ENCODE results near the gene MCOLN3.
"Not testable (repeated sequence)": the region's sequence is repeated elsewhere in the genome, so short reads cannot be mapped to it uniquely, and the experiment has no call there.

The MCOLN3 gene

GRCh38 chr1:84988588-84988987 is 59.7 kb downstream of the MCOLN3 start:
- TF ChIP-seq EZH2 (IDR thresholded peaks at IDR 0.05; ENCODE audit: borderline replicate concordance, low read length): no peak
- no peak for TF ChIP-seq CTCF (IDR thresholded peaks at IDR 0.05; ENCODE audit: low read length)
- Histone ChIP-seq H3K4me3 (ENCODE audit: low read depth, low read length, poor library complexity, severe bottlenecking) (no peak overlapping the region), H3K9me3 (ENCODE audit: low read length) (no peaks in the 10 kb centered on the region; the same call in 1 of the 2 replicates), H3K27me3 (ENCODE audit: insufficient read depth, low read length) (no peaks in the 10 kb centered on the region), H2AFZ (ENCODE audit: low read length) (no peak overlapping the region), H3K4me2 (ENCODE audit: low read length) (peak overlapping the region; percentile 35; the same call in 1 of the 2 replicates), H3K9ac (ENCODE audit: low read length) (no peak overlapping the region), H3K4me1 (ENCODE audit: insufficient read depth, low read length, severe bottlenecking) (peaks cover 34% of the 10 kb centered on the region), H3K36me3 (ENCODE audit: insufficient read depth, low read length) (peaks cover 35% of the 10 kb centered on the region), H4K20me1 (ENCODE audit: insufficient read depth, low read length) (no peaks in the 10 kb centered on the region), H3K9me2 (ENCODE audit: low read depth, low read length) (no peaks in the 10 kb centered on the region), H3K79me2 (ENCODE audit: insufficient read depth, low read length) (peaks cover 89% of the 10 kb centered on the region), H3K27ac (ENCODE audit: low read depth, low read length, poor library complexity, severe bottlenecking) (peak overlapping the region; percentile 32), H3F3A (ENCODE audit: insufficient read depth, low read length) (no peaks in the 10 kb centered on the region)

- peaks cover 15% of the 10 kb centered on the region for H3K4me1 ChIP-seq (ENCODE audit: insufficient read depth, low read length, severe bottlenecking)
- H3K4me3 ChIP-seq (ENCODE audit: low read depth, low read length, poor library complexity, severe bottlenecking); H2AFZ ChIP-seq (ENCODE audit: low read length); H3K4me2 ChIP-seq (ENCODE audit: low read length); H3K9me2 ChIP-seq (ENCODE audit: low read depth, low read length); H3K9me3 ChIP-seq (ENCODE audit: low read length); H3F3A ChIP-seq (ENCODE audit: insufficient read depth, low read length); H3K27ac ChIP-seq (ENCODE audit: low read depth, low read length, poor library complexity, severe bottlenecking); H4K20me1 ChIP-seq (ENCODE audit: insufficient read depth, low read length); H3K27me3 ChIP-seq (ENCODE audit: insufficient read depth, low read length); H3K9ac ChIP-seq (ENCODE audit: low read length): not testable (repeated sequence)
- H3K79me2 ChIP-seq (ENCODE audit: insufficient read depth, low read length): peaks cover 88% of the 10 kb centered on the region
- H3K36me3 ChIP-seq (ENCODE audit: insufficient read depth, low read length): peaks cover 30% of the 10 kb centered on the region
These were observed 61.7 kb downstream of the MCOLN3 start for GRCh38 chr1:84986561-84986960.

- Histone ChIP-seq H4K20me1 (ENCODE audit: insufficient read depth, low read length) (no peaks in the 10 kb centered on the region), H3K36me3 (ENCODE audit: insufficient read depth, low read length) (peaks cover 34% of the 10 kb centered on the region), H3K4me2 (ENCODE audit: low read length) (no peak overlapping the region), H3K27ac (ENCODE audit: low read depth, low read length, poor library complexity, severe bottlenecking) (no peak overlapping the region), H3K79me2 (ENCODE audit: insufficient read depth, low read length) (peaks cover 87% of the 10 kb centered on the region), H3K27me3 (ENCODE audit: insufficient read depth, low read length) (no peaks in the 10 kb centered on the region), H3K9me3 (ENCODE audit: low read length) (no peaks in the 10 kb centered on the region; the same call in 1 of the 2 replicates), H3K4me1 (ENCODE audit: insufficient read depth, low read length, severe bottlenecking) (peaks cover 7% of the 10 kb centered on the region), H3K9me2 (ENCODE audit: low read depth, low read length) (no peaks in the 10 kb centered on the region), H3K4me3 (ENCODE audit: low read depth, low read length, poor library complexity, severe bottlenecking) (no peak overlapping the region), H3K9ac (ENCODE audit: low read length) (no peak overlapping the region), H2AFZ (ENCODE audit: low read length) (no peak overlapping the region), H3F3A (ENCODE audit: insufficient read depth, low read length) (no peaks in the 10 kb centered on the region)
- TF ChIP-seq EZH2 (IDR thresholded peaks at IDR 0.05; ENCODE audit: borderline replicate concordance, low read length): no peak
- TF ChIP-seq CTCF (IDR thresholded peaks at IDR 0.05; ENCODE audit: low read length): no peak
These were observed 62.9 kb downstream of the MCOLN3 start for GRCh38 chr1:84985365-84985764.

- H3F3A ChIP-seq (ENCODE audit: insufficient read depth, low read length): no peaks in the 10 kb centered on the region
- no peak overlapping the region for H3K4me2 ChIP-seq (ENCODE audit: low read length)
- H3K9me3 ChIP-seq (ENCODE audit: low read length): no peaks in the 10 kb centered on the region; the same call in 1 of the 2 replicates
- H3K79me2 ChIP-seq (ENCODE audit: insufficient read depth, low read length): peaks cover 90% of the 10 kb centered on the region
- H3K9me2 ChIP-seq (ENCODE audit: low read depth, low read length): no peaks in the 10 kb centered on the region
- no peak overlapping the region for H3K27ac ChIP-seq (ENCODE audit: low read depth, low read length, poor library complexity, severe bottlenecking)
- peaks cover 40% of the 10 kb centered on the region for H3K36me3 ChIP-seq (ENCODE audit: insufficient read depth, low read length)
- no peak overlapping the region for H2AFZ ChIP-seq (ENCODE audit: low read length)
- TF ChIP-seq CTCF (IDR thresholded peaks at IDR 0.05; ENCODE audit: low read length) (no peak), EZH2 (IDR thresholded peaks at IDR 0.05; ENCODE audit: borderline replicate concordance, low read length) (no peak)
- no peak overlapping the region for H3K4me3 ChIP-seq (ENCODE audit: low read depth, low read length, poor library complexity, severe bottlenecking)
- no peaks in the 10 kb centered on the region for H3K27me3 ChIP-seq (ENCODE audit: insufficient read depth, low read length)
- no peaks in the 10 kb centered on the region for H3K4me1 ChIP-seq (ENCODE audit: insufficient read depth, low read length, severe bottlenecking)
- no peaks in the 10 kb centered on the region for H4K20me1 ChIP-seq (ENCODE audit: insufficient read depth, low read length)
- no peak overlapping the region for H3K9ac ChIP-seq (ENCODE audit: low read length)
These were observed 65.9 kb downstream of the MCOLN3 start for GRCh38 chr1:84982395-84982794.

All from OCI-LY1 (cell line).